Gastroesophageal sphincter (tissue), 3 donors: ENCODE results near the gene PCP2.

ENCODE experiments used
- CTCF ChIP-seq, 4 experiments: fragments of 200-600 bp in 2 of 4; fragments of 450-650 bp in 2 of 4; sonication (generic) in 1 of 4; IDR thresholded peaks; one replicate each; pipeline ENCODE4 v1.5.1; 2017 to 2019; ENCODE audit warnings: antibody characterized with exemption in 4 of 4, mild to moderate bottlenecking in 2 of 4, moderate library complexity in 2 of 4
- POLR2AphosphoS5 ChIP-seq: sonication (generic); formaldehyde crosslinking; IDR thresholded peaks from one replicate; pipeline ENCODE4 v1.6.1; 2017; ENCODE audit warnings: antibody characterized with exemption

GRCh38 chr19:7652061-7652641 lies 18.6 kb upstream of the PCP2 start:
- TF ChIP-seq POLR2AphosphoS5 (no peak), CTCF (IDR thresholded peaks at IDR 0.05) (peak in 3 of 4 experiments; percentile 90 to 96 (median 93))
